Lower leg skin (tissue), 4 donors: Measurements from ENCODE around the gene FHAD1. TPM values are rescaled to one million over a fixed set of nuclear protein-coding genes. Genes with fewer than 3 reads are reported as not detected.
A peak's percentile ranks its signal among the peaks of the same experiment; 100 is the strongest.

Experiments
- DNase-seq, 2 donors: peaks; one replicate each; pipeline ENCODE4 v3.0.0-alpha.2; 2019; ENCODE audit warnings: low spot score in 2 of 2
- H3K4me3 ChIP-seq: fragments of 200-600 bp; sonication (generic); 2 replicates; pipeline ENCODE4 v1.5.1; 2017; ENCODE audit warnings: mild to moderate bottlenecking, low read depth; ENCODE audit not compliant: poor library complexity, severe bottlenecking
- CTCF ChIP-seq, 3 donors: fragments of 450-650 bp; IDR thresholded peaks; one replicate each; pipeline ENCODE4 v1.5.1; 2016; ENCODE audit warnings: antibody characterized with exemption in 3 of 3, mild to moderate bottlenecking in 3 of 3, moderate library complexity in 2 of 3
- POLR2A ChIP-seq, 2 donors: fragments of 450-650 bp; IDR thresholded peaks; one replicate each; pipeline ENCODE4 v1.6.1; 2016 to 2017; ENCODE audit warnings: antibody characterized with exemption in 2 of 2, mild to moderate bottlenecking in 1 of 2, moderate library complexity in 1 of 2
- WGBS, 2 donors: methylation state at CpG; one replicate each; pipeline ENCODE4 v1.1.5; 2018; 5-methylcytosine and 5-hydroxymethylcytosine counted together
- intact Hi-C: fragments of 100-400 bp; cut with DNase I; formaldehyde crosslinking; loops from one replicate; pipeline ENCODE4 v1.15.0; 2023; ENCODE audit warnings: low total_unique reads
- total RNA-seq, 4 donors: library from RNA; depleted of rRNA; stranded (reverse); fragments of >200 nt; gene quantifications; one replicate each; pipeline ENCODE4 v1.1.0, GENCODE V29; 2016

The FHAD1 gene
- total RNA-seq, 4 donors from 2014 or later: 0.52 to 2.0 TPM; not detected in 2

DNA sequence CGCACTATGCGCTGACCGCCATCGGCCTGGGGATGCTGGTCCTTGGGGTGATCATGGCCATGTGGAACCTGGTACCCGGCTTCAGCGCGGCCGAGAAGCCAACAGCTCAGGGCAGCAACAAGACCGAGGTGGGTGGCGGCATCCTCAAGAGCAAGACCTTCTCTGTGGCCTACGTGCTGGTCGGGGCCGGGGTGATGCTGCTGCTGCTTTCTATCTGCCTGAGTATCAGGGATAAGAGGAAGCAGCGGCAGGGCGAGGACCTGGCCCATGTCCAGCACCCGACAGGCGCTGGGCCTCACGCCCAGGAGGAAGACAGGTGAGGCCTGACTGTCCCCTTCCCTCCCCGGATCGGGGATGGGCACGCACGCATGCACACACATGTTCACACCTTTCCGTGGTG is 31.9 kb upstream of the FHAD1 start:
- no peak for TF ChIP-seq CTCF (IDR thresholded peaks at IDR 0.05)
- no peak for TF ChIP-seq POLR2A (IDR thresholded peaks at IDR 0.05)
- WGBS, 2 donors: 67 to 77% methylated on average over 23 of the region's 23 CpGs
- no peak overlapping the region for H3K4me3 ChIP-seq
- no peak for DNase-seq
- intact Hi-C loops: no loop called here

DNA sequence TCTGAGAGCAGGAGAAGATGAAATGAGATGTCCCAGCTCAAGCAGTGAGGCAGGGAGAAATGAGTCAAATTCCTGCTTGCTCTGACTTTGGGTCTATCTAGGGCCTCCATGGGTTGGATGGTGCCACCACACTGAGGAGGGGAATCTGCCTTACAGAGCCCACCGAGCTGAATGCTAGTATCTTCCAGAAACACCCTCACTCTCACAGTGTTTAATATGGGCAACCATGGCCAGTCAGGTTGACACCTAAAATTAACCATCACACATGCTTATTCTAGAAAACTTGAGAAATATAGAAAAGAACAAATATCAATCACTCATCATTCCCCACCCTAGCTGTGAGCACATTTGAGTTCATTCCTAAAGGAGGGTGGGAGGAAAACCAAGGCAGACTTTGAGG is 29.4 kb upstream of the FHAD1 start:
- intact Hi-C loops: no loop called here
- WGBS, 2 donors: 100% methylated on average over 1 of the region's 1 CpG
- peak in 1 of 2 donors; percentile 48 for DNase-seq
- H3K4me3 ChIP-seq: no peak overlapping the region
- TF ChIP-seq CTCF (IDR thresholded peaks at IDR 0.05) (no peak), POLR2A (IDR thresholded peaks at IDR 0.05) (no peak)

DNA sequence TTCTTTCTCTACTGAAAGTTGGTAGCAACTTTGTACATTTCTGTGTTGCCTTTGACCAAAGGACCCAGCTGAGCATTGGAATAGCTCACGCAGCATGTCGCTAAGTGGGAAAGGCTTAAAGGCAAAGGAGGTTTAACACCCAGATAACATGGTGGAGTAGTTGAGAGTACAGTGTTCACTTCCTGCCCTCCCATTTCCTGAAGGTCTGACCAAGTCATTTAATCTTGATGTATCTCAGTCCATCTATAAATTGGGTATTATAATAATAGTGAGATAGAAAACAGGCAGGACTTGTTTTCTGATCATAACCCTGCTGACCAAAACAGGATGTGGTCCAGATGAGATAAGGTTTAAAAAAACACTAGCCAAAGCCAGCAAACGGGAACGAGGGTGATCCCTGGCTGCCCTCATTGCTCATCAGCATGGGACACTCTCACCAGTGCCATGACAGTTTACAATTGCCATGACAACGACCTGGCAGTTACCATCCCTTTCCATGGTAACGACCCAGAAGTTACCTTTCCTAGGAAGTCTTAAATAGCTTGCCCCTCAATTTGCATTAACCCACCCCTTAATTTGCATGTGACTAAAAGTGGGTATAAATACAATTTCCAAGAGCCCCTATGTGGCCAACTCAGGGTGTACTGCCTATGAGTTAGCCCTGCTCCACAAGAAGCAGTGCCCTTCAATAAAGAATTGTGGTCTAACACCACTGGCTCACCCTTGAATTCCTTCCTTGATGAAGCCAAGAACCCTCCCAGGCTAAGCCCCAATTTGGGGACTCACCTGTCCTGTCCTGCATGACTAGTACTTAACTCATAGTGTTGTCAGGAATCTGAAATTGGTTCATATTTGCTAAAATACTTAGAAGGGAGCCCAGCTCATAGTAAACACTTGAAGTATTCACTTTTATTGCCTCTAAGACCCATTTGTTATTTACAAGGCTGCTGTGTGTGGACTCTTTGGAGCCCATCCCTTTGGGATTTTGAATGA is 28.4 kb upstream of the FHAD1 start:
- H3K4me3 ChIP-seq: no peak overlapping the region
- WGBS, 2 donors: 69 to 73% methylated on average over 6 of the region's 6 CpGs
- DNase-seq: no peak
- no peak for TF ChIP-seq CTCF (IDR thresholded peaks at IDR 0.05)
- TF ChIP-seq POLR2A (IDR thresholded peaks at IDR 0.05): no peak
- intact Hi-C loops: no loop called here

- intact Hi-C loops: no loop called here
- TF ChIP-seq CTCF (IDR thresholded peaks at IDR 0.05) (no peak), POLR2A (IDR thresholded peaks at IDR 0.05) (no peak)
- WGBS, 2 donors: 94 to 96% methylated on average over 22 of the region's 22 CpGs
- DNase-seq: no peak
- no peak overlapping the region for H3K4me3 ChIP-seq
Observed at GRCh38 chr1:15219280-15220023, 27.6 kb upstream of the FHAD1 start.

DNA sequence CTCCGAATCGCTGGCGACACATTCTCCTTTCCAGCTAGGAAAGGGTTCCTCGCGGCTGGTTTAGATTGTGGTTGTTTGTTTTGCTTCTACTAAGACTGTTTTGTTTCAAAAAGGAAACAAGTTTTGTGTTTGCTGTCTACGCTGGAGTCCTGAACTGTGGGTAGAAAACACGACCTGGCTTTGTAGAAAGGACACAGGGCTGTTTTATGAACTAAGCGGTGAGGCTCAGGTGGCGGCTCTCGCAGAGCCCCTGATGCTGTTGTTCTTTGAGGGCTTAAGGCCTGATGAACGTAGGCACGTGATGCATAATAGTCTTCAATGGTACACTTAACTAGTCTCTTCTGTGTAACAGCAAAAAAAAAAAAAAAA is 27.0 kb upstream of the FHAD1 start:
- intact Hi-C loops: no loop called here
- TF ChIP-seq POLR2A (IDR thresholded peaks at IDR 0.05) (no peak), CTCF (IDR thresholded peaks at IDR 0.05) (no peak)
- H3K4me3 ChIP-seq: no peak overlapping the region
- 94% methylated on average over 12 of the region's 12 CpGs for WGBS, 2 donors
- DNase-seq: no peak
